H1 (cell line): ENCODE measurements around the gene FAM149A. TPM values are rescaled to one million over a fixed set of nuclear protein-coding genes. Genes with fewer than 3 reads are reported as not detected.

Experiments
- ATF2 ChIP-seq: IDR thresholded peaks from 2 replicates; pipeline ENCODE4 v1.6.1; 2012; ENCODE audit warnings: low read length, inconsistent platforms
- CEBPB ChIP-seq: IDR thresholded peaks from 2 replicates; pipeline ENCODE4 v1.6.1; 2012; ENCODE audit warnings: low read depth, low read length
- CHD2 ChIP-seq: IDR thresholded peaks from 2 replicates; pipeline ENCODE4 v1.6.1; 2012; ENCODE audit warnings: low read length, improper control_type of control experiment
- EZH2 ChIP-seq: fragments of 200-600 bp; sonication (generic); IDR thresholded peaks from 2 replicates; pipeline ENCODE4 v1.7.1; 2012; ENCODE audit warnings: low read depth, mild to moderate bottlenecking, moderate library complexity, low read length, inconsistent platforms; ENCODE audit not compliant: severe bottlenecking
- HDAC2 ChIP-seq, 2 experiments: fragments of 300-600 bp in 1 of 2; sonication (generic) in 1 of 2; IDR thresholded peaks; 2 replicates each; pipeline ENCODE4 v1.6.1; 2011 to 2012; ENCODE audit warnings: low read depth in 2 of 2, low read length in 2 of 2, mild to moderate bottlenecking in 2 of 2, moderate library complexity in 2 of 2, borderline replicate concordance in 1 of 2, inconsistent platforms in 1 of 2
- RXRA ChIP-seq: IDR thresholded peaks from 2 replicates; pipeline ENCODE4 v1.6.1; 2011; ENCODE audit warnings: low read depth, mild to moderate bottlenecking, low read length, moderate library complexity; ENCODE audit not compliant: insufficient read depth
- SAP30 ChIP-seq: fragments of 300-600 bp; sonication (generic); IDR thresholded peaks from 2 replicates; pipeline ENCODE4 v1.7.1; 2012; ENCODE audit warnings: low read length, moderate library complexity, mild to moderate bottlenecking, inconsistent platforms; ENCODE audit not compliant: insufficient read depth, insufficient replicate concordance
- SRF ChIP-seq: IDR thresholded peaks from 2 replicates; pipeline ENCODE4 v1.6.1; 2011; ENCODE audit warnings: mild to moderate bottlenecking, low read depth, low read length, moderate library complexity
- TBP ChIP-seq: IDR thresholded peaks from 2 replicates; pipeline ENCODE4 v1.6.1; 2011; ENCODE audit warnings: low read depth, low read length, improper control_type of control experiment
- polyA plus RNA-seq, 7 experiments: library from polyadenylated mRNA; depleted of rRNA in 3 of 7; stranded (reverse) in 5 of 7; unstranded in 2 of 7; fragments of >200 nt in 5 of 7; fragments of 200-250 nt in 2 of 7; gene quantifications; 1 replicate in 5 of 7; 2 replicates in 1 of 7; 4 replicates in 1 of 7; pipeline versions ENCODE4 v1.2.1 to v1.2.3, GENCODE V29; 2011 to 2013; ENCODE audit warnings: missing spikeins in 2 of 7, mixed read lengths in 2 of 7
- total RNA-seq: library from RNA; stranded (reverse); fragmentation: NEBNext Ultra II Directional; extraction: Animal tissue kit (Norgen Biotek cat#: 25700); gene quantifications from 2 replicates; pipeline ENCODE4 v1.2.1, GENCODE V29; 2021
- TF ChIP-seq, protein P1 (sequence below): fragments of 300-600 bp; sonication (generic); IDR thresholded peaks from 2 replicates; pipeline ENCODE4 v1.7.1; 2012; ENCODE audit warnings: low read length, moderate library complexity, mild to moderate bottlenecking, inconsistent platforms; ENCODE audit not compliant: insufficient replicate concordance

Gene FAM149A
- total and polyA plus RNA-seq, 2 of the 8 experiments (the other 6 are each of a cell fraction or from before 2014, with no cell fraction given): 6.1 to 8.5 TPM

GRCh38 chr4:186134861-186135260 is 30.4 kb downstream of the FAM149A start (continued):
- TF ChIP-seq, protein P1, sequence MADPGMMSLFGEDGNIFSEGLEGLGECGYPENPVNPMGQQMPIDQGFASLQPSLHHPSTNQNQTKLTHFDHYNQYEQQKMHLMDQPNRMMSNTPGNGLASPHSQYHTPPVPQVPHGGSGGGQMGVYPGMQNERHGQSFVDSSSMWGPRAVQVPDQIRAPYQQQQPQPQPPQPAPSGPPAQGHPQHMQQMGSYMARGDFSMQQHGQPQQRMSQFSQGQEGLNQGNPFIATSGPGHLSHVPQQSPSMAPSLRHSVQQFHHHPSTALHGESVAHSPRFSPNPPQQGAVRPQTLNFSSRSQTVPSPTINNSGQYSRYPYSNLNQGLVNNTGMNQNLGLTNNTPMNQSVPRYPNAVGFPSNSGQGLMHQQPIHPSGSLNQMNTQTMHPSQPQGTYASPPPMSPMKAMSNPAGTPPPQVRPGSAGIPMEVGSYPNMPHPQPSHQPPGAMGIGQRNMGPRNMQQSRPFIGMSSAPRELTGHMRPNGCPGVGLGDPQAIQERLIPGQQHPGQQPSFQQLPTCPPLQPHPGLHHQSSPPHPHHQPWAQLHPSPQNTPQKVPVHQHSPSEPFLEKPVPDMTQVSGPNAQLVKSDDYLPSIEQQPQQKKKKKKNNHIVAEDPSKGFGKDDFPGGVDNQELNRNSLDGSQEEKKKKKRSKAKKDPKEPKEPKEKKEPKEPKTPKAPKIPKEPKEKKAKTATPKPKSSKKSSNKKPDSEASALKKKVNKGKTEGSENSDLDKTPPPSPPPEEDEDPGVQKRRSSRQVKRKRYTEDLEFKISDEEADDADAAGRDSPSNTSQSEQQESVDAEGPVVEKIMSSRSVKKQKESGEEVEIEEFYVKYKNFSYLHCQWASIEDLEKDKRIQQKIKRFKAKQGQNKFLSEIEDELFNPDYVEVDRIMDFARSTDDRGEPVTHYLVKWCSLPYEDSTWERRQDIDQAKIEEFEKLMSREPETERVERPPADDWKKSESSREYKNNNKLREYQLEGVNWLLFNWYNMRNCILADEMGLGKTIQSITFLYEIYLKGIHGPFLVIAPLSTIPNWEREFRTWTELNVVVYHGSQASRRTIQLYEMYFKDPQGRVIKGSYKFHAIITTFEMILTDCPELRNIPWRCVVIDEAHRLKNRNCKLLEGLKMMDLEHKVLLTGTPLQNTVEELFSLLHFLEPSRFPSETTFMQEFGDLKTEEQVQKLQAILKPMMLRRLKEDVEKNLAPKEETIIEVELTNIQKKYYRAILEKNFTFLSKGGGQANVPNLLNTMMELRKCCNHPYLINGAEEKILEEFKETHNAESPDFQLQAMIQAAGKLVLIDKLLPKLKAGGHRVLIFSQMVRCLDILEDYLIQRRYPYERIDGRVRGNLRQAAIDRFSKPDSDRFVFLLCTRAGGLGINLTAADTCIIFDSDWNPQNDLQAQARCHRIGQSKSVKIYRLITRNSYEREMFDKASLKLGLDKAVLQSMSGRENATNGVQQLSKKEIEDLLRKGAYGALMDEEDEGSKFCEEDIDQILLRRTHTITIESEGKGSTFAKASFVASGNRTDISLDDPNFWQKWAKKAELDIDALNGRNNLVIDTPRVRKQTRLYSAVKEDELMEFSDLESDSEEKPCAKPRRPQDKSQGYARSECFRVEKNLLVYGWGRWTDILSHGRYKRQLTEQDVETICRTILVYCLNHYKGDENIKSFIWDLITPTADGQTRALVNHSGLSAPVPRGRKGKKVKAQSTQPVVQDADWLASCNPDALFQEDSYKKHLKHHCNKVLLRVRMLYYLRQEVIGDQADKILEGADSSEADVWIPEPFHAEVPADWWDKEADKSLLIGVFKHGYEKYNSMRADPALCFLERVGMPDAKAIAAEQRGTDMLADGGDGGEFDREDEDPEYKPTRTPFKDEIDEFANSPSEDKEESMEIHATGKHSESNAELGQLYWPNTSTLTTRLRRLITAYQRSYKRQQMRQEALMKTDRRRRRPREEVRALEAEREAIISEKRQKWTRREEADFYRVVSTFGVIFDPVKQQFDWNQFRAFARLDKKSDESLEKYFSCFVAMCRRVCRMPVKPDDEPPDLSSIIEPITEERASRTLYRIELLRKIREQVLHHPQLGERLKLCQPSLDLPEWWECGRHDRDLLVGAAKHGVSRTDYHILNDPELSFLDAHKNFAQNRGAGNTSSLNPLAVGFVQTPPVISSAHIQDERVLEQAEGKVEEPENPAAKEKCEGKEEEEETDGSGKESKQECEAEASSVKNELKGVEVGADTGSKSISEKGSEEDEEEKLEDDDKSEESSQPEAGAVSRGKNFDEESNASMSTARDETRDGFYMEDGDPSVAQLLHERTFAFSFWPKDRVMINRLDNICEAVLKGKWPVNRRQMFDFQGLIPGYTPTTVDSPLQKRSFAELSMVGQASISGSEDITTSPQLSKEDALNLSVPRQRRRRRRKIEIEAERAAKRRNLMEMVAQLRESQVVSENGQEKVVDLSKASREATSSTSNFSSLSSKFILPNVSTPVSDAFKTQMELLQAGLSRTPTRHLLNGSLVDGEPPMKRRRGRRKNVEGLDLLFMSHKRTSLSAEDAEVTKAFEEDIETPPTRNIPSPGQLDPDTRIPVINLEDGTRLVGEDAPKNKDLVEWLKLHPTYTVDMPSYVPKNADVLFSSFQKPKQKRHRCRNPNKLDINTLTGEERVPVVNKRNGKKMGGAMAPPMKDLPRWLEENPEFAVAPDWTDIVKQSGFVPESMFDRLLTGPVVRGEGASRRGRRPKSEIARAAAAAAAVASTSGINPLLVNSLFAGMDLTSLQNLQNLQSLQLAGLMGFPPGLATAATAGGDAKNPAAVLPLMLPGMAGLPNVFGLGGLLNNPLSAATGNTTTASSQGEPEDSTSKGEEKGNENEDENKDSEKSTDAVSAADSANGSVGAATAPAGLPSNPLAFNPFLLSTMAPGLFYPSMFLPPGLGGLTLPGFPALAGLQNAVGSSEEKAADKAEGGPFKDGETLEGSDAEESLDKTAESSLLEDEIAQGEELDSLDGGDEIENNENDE: no peak
- TF ChIP-seq TBP (no peak), ATF2 (no peak), HDAC2 (IDR thresholded peaks at IDR 0.05; ENCODE audit: borderline replicate concordance in 1 of 2, low read depth in 2 of 2, low read length in 2 of 2) (no peak), EZH2 (no peak), CHD2 (no peak), SRF (no peak), SAP30 (no peak), CEBPB (no peak), RXRA (no peak)
